Stimulated activated CD4-positive, alpha-beta T cell treated with anti-CD3 and anti-CD28 coated beads, Interleukin-4, amount 100 ng/mL, for 1 hour (primary cell): ENCODE results near the gene LDLRAD1.
A peak's percentile ranks its signal among the peaks of the same experiment; 100 is the strongest.
"Not testable (repeated sequence)": the region's sequence is repeated elsewhere in the genome, so short reads cannot be mapped to it uniquely, and the experiment has no call there.

Source experiments
- DNase-seq: peaks from one replicate; pipeline ENCODE4 v3.0.0-alpha.2; 2020

Gene LDLRAD1, protein sequence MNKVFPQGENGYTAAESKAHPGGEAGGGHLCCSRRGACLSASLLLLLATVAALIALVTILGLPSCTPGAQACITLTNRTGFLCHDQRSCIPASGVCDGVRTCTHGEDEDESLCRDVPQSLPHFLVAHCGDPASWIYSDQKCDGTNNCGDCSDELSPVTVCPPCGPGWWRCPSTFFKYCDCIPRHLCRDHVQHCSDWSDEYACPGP

DNA sequence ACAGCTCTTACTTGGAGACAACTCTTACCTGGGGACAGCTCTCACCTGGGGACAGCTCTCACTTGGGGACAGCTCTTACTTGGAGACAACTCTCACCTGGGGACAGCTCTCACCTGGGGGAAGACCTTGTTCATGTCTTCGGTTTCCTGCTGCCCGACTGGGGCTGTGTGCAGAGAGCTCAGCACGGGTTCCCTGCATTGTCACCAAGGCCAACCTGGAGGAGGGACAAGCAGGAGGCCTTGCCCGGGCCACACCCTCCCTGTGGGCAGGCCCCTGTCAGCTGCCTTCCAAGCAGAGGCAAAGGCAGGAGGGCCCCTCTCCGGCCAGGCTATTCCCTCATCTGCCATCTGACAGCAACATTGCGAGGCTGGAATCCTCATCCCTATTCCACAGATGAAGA, at the start of gene LDLRAD1:
LDLRAD1 (minus strand) TSS at position 208 of the 400 bp plus-strand sequence; CDS start at position 134, 74 bp downstream.
- no peak for DNase-seq

DNA sequence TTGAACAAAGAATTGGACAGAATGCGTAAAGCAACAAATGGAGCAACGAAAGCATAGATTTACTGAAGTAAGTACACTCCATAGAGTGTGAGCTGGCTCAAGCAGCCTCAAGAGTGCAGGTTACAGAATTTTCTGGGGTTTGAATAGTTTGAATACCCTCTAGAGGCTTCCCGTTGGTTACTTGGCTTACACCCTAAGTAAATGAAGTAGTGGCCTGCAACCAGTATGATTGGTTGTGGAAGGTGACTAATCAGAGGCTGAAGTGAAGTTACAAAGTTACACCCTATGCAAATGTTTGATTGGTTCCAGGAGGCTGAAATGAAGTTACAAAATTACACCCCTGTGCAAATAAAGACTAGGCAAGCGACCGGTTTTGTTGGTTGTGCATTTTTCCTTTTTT, 46.3 kb upstream of the LDLRAD1 start:
- DNase-seq: no peak

DNA sequence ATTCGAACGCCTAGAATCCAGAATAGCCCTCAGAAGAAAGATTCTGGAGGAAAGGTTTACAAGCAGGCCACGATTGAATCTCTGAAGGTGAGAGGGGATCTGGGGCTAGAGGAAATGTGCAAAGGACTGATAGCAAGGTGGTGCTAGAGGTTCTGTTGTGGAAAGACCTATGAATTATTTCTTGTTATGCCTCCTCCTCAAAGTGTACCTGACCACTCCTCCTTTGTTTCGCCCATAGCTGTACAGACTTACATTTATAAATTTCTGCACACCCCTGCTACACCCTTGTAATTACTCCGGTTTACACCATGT, 36.4 kb upstream of the LDLRAD1 start:
- no peak for DNase-seq

DNA sequence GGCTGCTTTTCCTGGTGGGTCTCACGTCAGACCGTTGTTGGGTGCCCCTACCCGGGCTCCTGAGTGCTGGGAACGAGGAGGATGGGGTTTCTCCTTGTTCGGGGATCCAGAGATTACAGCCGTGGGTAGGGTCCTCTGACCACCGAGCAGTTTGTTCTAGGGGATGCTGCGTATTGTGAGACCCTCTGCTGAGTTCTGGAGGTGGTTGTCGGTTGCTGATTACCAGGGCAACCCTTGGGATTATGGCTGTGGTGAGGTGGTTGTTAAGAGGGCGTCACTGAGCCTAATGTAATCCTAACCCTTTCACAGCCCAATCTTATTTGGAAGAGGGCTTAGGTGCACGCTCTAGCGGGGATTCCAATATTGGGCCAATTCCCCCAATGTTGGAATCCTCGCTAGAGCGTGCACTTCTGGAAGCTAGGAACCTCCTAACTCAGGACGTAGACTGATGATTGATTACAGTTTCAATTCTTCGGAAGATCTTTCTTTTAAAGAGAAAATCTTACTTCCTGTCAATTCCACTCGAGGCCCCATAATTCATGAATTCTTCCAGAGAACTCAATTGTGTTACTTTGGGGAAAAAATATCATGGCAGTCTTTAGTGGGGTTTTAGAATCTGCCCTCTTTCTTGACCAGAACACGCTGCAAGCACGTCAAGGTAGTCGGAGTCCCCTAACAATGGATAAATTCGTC, 35.9 kb upstream of the LDLRAD1 start:
- no peak for DNase-seq

DNA sequence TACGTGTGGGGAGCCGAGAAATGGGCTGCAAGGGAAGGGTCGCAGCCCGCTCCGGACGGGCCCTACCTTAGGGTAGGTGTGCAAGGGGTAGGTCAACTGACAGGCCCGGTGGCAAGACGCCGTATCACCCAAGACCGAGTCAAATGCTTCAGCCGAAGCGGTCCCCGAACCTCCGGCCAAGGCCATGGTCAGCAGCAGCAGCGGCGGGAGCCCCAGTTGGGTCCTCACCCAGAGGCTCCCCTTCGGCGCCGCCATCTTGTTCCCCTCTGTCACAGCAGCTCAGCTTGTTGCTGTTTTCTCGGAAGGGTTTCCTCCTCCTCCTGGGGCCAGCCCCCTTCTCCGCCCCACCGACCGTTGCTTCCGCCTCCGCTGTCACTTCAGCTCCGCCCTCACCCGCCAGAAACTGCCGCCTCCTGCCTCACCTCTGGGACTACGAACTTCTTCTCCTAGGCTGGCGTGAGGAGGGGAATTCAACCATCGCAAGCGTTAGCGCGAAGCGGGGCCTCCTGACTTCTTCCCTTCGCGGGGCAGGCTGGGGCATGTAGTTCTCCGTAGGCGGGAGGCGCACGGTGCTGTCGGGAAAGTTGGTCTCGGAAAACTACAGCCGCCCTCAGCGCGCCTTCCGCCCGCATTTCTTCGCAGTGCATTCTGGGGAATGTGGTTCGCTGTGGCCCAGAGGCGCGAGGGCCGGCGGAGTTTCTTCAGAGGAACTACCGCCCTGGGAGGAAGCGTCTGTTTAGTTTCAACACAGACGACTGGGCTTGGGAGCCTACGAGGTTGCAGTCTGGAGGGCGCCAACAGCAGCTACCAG, 35.2 kb upstream of the LDLRAD1 start, which contains the start of the genes TCEANC2 and TMEM59:
TCEANC2 (plus strand) TSS at position 675 of the 811 bp plus-strand sequence. CDS start 815 bp downstream, outside the sequence.
TMEM59 (minus strand) TSS at position 271 of the 811 bp plus-strand sequence; CDS start at position 255, 16 bp downstream.
- peak; percentile 95 for DNase-seq

DNA sequence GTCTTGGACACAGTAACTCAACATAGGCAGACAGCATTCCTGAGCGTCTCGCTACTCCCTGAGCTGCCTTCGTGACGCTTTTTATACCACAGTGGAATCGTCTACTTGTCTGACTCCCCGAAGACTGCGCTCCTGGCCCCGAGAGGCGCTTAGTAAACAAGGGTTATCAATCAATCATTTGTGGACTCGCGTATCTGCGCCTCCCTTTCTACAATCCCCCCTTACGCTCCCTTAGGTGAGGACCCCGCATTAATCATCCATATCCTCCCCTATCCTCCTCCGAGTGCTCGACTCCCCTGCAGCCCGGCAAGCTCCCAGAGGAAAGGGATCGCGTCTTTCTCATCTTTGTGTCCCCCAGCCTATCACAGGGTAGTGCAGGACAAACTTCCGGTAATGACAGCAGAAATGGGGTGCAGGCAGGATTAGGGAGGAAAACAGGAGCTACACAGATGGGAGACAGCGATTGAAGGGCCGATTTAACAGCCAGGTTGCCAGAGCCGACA, 34.5 kb upstream of the LDLRAD1 start:
- DNase-seq: peak; percentile 13

DNA sequence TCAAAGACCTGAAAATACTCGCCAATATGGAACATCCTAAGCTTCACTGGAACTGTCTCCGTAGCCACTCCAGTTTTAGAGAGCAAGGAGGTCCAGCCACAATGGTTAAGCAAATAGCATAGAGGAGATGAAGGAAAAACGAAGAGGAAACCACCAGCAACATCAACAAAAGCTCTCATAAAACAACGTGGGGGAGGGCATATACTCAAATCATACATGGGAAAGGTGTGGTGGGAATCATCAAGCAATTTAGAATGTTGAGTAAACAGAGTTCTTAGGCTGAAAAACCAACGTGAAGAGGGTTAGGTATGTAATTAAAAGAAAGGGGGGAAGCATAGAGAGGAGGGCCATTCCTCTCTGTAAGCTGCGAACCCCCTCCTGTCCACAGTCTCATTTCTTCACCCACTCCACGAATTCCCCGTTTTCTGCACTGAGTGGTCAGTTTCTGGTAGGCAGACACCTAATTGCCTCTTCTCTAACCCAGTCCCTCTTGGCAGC, 34.0 kb upstream of the LDLRAD1 start:
- DNase-seq: no peak

DNA sequence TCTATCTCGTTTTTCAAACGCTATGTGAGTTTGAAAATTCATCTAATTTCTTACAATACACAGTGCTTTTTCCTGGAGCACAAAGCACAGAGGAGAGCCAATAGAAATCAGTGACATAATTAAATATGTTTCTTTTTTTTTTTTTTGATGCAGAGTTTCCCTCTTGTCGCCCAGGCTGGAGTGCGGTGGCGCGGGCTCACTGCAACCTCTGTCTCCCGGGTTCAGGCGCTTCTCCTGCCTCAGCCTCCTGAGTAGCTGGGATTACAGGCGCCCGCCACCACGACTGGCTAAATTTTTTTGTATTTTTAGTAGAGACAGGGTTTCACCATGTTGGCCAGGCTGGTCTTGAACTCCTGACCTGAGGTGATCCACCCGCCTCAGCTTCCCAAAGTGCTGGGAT, 32.4 kb upstream of the LDLRAD1 start:
- not testable (repeated sequence) for DNase-seq

DNA sequence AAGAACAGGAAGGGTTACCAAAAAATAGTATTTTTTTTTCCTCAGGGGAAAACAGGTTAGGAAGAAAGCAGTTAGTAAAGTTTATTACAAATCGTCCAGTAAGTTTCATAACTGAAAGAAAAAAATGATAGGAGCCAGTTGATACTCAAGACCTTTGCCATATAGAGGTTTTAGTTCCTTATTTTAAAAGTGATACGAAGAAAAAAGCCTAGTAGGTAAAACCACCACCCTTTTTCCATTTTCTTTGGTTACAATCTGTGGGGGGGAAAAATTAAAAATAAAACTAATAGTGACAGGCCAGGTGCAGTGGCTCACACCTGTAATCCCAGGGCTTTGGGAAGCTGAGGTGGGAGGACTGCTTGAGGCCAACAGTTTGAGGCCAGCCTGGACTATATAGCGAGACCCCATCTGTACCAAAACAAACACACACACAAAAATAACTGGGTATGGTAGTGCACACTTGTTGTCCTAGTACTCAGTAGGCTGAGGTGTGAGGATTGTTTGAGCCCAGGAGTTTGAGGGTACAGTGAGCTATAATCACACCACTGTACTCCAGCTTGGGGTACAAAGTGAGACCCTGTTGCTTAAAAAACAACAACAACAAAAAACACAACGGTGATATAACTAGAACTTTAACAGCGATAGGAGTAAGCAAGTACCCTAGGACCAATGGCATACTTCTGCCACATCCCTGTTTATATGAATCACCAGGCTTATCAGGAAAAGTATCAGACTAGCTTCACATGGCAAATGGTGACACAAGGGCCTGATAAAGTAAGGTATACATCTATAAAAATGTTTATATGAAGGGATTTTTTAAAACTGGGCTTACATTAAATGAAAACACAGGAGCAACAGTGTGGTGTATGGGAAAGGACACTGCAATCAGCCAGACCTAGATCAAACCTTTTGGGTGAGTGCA, 29.7 kb upstream of the LDLRAD1 start:
- DNase-seq: no peak

DNA sequence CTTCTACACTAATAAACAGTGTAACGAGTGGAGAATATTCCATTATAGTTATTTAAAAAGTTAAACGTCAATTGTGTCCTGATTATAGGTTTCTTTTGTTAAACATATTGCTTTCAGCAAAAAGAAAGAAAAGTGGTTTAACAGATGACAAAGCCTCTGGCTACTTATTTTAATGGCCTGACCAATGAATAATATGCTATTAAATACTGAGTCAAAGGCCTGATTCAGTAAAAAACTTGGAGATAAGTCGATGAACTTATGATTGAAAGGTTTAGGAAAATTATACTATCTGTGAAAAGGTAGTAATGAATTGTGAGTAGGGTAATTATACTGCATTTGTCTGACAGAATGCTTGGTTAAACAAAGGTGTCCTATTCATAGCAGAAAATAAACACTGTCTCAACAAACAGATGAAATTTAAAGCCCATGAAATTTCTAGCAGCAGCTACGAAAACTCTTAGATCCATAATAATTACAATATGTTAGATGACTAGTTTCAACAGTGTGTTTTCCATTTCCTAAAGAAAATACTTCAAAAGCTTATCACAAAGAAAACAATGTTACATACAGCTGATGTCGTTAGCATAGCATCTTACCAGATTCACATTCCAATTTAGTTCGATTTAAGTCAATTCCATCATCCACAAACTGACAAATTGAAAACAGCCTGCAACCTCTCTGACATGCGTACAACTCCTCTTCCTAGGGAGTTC, 28.8 kb upstream of the LDLRAD1 start:
- DNase-seq: no peak

DNA sequence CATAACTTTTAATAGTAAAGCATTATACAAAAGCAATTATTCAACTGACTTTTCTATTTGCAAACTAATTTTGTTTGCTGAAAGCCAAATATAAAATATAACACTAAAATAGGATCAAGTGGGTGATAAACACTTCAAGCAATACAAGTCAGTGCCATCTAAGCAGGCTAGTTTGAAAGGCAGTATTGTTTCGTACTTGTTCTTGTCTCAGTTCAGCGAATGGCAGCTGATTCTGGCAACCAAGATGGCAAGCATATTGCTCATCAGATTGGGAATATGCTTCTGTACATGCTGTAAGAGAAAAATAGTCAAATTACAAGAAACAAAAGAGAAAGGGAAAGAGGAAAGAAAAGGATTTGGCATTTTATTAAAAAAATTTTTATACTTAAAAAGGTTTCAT, 27.5 kb upstream of the LDLRAD1 start:
- no peak for DNase-seq

DNA sequence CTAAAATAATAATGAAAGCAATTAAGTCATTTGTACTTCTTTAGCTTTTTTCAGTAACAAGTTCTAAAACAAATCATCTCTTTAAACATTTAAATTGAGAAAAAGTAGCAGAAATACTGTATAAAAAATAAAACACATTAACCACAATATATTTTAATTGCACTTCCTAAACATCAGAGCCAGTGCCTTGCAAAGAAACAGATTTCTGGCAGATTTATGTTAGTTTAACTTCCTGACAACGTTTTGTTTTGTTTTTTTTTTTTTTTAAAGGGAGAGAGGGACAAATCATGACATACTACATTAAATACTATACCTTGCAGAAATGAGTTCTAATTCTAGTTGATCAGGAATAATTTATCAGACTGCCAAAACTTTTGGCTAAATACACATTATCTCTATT, 23.8 kb upstream of the LDLRAD1 start:
- DNase-seq: no peak

DNA sequence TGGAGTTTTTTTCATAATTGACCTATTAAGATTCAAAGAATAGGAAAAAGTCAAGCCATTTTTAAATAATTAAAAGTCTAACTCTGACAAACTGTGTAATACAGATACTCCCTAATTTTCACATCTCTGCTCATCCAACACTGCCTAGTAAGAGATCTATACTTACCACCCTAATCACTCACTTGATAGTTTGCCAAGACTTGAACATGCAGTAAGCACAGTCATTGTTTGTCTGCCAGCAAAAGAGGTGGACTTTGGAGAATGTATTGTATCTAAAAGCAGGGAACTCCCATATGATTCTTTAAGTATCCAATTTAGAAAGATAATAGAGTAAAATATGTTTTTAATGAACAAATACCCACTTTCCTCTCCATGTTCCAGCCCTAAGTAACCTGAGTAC, 19.5 kb upstream of the LDLRAD1 start:
- no peak for DNase-seq

DNA sequence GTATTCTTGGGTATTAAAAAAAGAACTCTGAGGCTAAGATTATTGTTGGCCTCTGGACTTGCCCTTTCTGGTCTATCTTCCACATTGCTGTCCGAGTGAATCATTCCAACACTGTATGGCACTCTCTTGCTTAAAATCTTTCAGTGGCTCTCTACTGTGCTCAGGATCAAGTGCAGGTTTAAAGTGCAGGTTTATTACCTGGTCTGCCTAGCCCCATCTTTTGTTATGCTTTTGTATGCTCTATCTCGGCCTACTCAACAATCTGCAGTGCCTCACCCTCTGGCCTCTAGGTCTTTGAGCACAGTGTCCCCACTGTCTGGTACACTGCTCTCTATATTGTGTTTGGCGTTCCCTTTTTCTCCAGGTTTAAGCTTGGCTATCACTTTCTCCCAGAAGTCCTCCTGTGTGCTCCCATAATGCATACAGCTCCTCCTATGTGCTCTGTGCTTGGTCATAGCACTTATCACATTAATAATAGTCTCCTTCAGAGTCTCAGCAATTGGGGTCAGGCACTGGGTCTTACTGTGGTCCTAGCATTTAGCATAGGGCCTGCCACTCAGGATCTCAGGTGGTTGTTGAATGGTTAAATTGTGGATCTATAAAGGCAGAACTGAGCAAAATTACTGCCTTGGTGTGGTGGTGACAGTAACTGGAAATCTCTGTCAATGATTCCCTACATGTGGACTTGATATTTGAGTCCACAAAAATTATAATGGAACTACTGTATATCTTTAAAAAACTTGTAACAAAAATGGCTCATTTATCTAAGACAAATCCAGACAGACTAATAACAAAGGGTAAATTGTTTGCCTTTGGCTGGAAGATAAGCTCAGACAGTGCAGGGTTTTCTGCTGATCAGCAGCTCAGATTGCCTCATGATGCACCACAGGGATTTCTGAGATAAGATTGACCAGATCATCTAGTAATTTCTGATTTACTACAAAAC, 10.6 kb upstream of the LDLRAD1 start:
- no peak for DNase-seq

DNA sequence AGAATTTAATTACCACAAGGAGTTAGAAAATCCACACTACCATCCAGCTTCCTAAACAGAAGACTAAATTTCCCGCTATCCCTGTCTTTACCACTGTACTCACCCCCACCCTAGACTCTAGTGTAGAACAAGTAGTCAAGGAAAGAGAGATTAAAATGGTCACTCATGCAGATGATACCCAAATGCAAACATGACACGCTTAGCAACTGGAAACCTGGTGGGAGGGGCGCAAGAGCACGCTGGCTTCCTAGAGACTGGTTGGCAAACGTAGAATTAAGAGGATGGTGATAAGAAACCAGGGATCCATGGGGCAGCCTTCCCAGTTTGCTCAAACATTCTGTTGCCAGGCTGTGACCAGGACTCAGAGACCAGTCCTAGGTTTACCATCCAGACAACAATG, 9.9 kb upstream of the LDLRAD1 start:
- DNase-seq: no peak

DNA sequence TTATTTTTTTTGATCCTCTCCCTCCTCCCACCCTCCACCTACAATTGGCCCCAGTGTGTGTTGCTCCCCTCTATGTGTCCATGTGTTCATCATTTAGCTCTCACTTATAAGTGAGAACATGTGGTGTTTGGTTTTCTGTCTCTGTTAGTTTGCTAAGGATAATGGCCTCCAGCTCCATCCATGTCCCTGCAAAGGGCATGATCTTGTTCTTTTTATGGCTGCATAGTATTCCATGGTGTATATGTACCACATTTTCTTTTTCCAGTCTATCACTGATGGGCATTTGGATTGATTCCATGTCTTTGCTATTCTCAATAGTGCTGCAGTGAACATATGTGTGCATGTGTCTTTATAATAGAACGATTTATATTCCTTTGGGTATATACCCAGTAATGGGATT, 6.8 kb upstream of the LDLRAD1 start:
- not testable (repeated sequence) for DNase-seq

DNA sequence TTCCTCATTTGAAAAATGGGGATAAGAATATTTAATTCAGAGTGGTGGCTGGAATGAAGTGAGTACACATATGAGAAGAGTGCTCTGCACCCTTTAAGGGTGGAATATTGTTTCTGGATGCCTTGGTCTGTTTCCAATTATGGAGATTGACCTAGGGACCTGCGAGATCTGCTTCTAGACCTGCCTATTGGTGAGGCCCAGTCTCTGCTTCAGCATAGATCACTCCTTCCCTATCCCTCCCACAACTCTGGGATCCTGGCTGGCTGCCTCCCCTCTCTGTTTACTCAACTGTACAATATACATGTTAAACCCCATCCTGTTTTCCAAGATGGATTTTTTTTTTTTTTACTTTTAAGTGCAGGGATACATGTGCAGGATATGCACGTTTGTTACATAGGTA, 6.4 kb upstream of the LDLRAD1 start:
- no peak for DNase-seq

DNA sequence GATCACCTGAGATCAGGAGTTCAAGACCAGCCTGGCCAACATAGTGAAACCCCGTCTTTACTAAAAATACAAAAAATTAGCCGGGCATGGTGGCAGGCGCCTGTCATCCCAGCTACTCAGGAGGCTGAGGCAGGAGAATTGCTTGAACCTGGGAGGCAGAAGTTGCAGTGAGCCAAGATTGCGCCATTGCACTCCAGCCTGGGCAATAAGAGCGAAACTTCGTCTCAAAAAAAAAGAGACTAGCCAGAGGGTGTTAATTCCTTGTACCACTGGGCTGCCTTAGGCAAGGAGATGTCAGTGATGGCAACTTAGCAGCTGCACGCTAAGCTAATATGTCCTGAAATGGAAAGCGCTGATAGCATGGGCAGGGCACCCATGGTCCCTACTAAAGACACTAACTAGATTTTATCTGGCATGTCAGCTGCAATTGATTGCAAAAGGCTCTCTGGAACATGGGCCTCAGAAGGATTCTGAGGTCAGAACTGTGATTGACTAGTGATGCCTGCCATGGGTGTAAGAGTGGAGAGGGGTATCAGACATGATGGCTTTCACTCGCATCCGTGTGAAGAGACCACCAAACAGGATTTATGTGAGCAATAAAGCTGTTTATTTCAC, 1.7 kb upstream of the LDLRAD1 start:
- not testable (repeated sequence) for DNase-seq

DNA sequence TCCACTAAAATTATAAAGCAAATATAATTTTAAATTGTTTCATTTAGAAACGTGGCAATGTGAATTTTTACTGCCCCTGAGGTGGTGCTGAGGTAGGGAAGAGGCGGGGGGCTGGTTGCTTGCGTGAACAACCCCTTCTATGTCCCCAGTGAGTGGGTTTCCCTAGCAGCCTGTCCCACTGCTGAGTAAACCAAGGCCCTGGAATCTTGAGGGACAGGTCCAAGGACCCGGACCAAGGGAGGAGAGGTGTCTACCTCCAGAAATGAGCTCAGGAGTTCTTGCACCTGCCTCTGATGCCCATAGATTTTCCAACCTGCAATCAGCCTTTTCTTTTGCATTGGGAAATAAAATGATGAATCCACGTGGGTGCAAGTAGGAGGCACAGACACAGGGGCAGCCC, 649 bp upstream of the LDLRAD1 start:
- no peak for DNase-seq
